Activated gamma-delta T cell (primary cell): ENCODE measurements around the gene FAM118B.

ENCODE experiments used
- DNase-seq: peaks from one replicate; lab custom pipeline; 2025; lab: John Stamatoyannopoulos, UW

Gene FAM118B

GRCh38 chr11:126186708-126187529 lies 24.7 kb upstream of the FAM118B start:
- DNase-seq, result no peak

GRCh38 chr11:126188332-126189108 lies 23.1 kb upstream of the FAM118B start:
- no peak for DNase-seq

- DNase-seq, result no peak
These were observed 22.3 kb upstream of the FAM118B start for GRCh38 chr11:126189109-126189929.

- DNase-seq, result no peak
These were observed 20.8 kb upstream of the FAM118B start for GRCh38 chr11:126190792-126191191.

- no peak for DNase-seq
These were observed 20.1 kb upstream of the FAM118B start for GRCh38 chr11:126191379-126192073.

GRCh38 chr11:126192361-126192760 lies 19.2 kb upstream of the FAM118B start:
- DNase-seq, result no peak

- no peak for DNase-seq
These were observed 18.5 kb upstream of the FAM118B start for GRCh38 chr11:126193038-126193478.

- DNase-seq, result no peak
These were observed 17.4 kb upstream of the FAM118B start for GRCh38 chr11:126194121-126194543.

GRCh38 chr11:126195119-126195518 lies 16.5 kb upstream of the FAM118B start:
- no peak for DNase-seq

- no peak for DNase-seq
These were observed 14.2 kb upstream of the FAM118B start for GRCh38 chr11:126197277-126197939.

GRCh38 chr11:126198648-126199047 lies 12.9 kb upstream of the FAM118B start:
- DNase-seq, result no peak

GRCh38 chr11:126202646-126203359 lies 8.8 kb upstream of the FAM118B start:
- DNase-seq, result no peak

GRCh38 chr11:126205359-126205758 lies 6.2 kb upstream of the FAM118B start:
- DNase-seq, result no peak

- DNase-seq, result no peak
These were observed 3.7 kb upstream of the FAM118B start for GRCh38 chr11:126207896-126208295.

- DNase-seq, result no peak
These were observed 729 bp upstream of the FAM118B start for GRCh38 chr11:126210871-126211235.

GRCh38 chr11:126212089-126212660 lies 593 bp downstream of the FAM118B start:
- DNase-seq, result no peak

- no peak for DNase-seq
These were observed 2.9 kb downstream of the FAM118B start for GRCh38 chr11:126214441-126214840.

- DNase-seq, result no peak
These were observed 3.3 kb downstream of the FAM118B start for GRCh38 chr11:126214841-126215240.

GRCh38 chr11:126216526-126217305 lies 5.1 kb downstream of the FAM118B start:
- DNase-seq, result no peak
